Neural cell (in vitro differentiated cells): ENCODE data around the gene LARGE1.

Experiments
- EP300 ChIP-seq: fragments of 450-650 bp; conservative IDR thresholded peaks from 2 replicates; pipeline ENCODE4 v1.6.1; 2014; ENCODE audit warnings: antibody characterized with exemption, mild to moderate bottlenecking, moderate library complexity; ENCODE audit not compliant: poor library complexity, severe bottlenecking
- EZH2 ChIP-seq: fragments of 200-600, 300-800 bp; shearing (Covaris generic), sonication (generic); IDR thresholded peaks from 2 replicates; pipeline ENCODE4 v1.6.1; 2014; ENCODE audit warnings: antibody characterized with exemption, low read length, borderline replicate concordance, mild to moderate bottlenecking; ENCODE audit not compliant: insufficient read depth, poor library complexity, severe bottlenecking
- POLR2AphosphoS5 ChIP-seq: IDR thresholded peaks from 2 replicates; pipeline ENCODE4 v1.6.1; 2012
- RAD21 ChIP-seq: fragments of 450-650 bp; conservative IDR thresholded peaks from 2 replicates; pipeline ENCODE4 v1.6.1; 2014; ENCODE audit warnings: antibody characterized with exemption, mild to moderate bottlenecking, moderate library complexity
- REST ChIP-seq: IDR thresholded peaks from 2 replicates; pipeline ENCODE4 v1.6.1; 2012; ENCODE audit warnings: borderline replicate concordance
- SMC3 ChIP-seq: fragments of 450-650 bp; conservative IDR thresholded peaks from 2 replicates; pipeline ENCODE4 v1.6.1; 2014; ENCODE audit warnings: antibody characterized with exemption, mild to moderate bottlenecking, moderate library complexity; ENCODE audit not compliant: poor library complexity
- TAF1 ChIP-seq: IDR thresholded peaks from 2 replicates; pipeline ENCODE4 v1.6.1; 2012; ENCODE audit warnings: low read depth
- TF ChIP-seq, protein P1 (sequence below): fragments of 450-650 bp; IDR thresholded peaks from 2 replicates; pipeline ENCODE4 v1.5.1; 2014; ENCODE audit warnings: antibody characterized with exemption, mild to moderate bottlenecking, moderate library complexity; ENCODE audit not compliant: poor library complexity, severe bottlenecking

- TF ChIP-seq, protein P1, sequence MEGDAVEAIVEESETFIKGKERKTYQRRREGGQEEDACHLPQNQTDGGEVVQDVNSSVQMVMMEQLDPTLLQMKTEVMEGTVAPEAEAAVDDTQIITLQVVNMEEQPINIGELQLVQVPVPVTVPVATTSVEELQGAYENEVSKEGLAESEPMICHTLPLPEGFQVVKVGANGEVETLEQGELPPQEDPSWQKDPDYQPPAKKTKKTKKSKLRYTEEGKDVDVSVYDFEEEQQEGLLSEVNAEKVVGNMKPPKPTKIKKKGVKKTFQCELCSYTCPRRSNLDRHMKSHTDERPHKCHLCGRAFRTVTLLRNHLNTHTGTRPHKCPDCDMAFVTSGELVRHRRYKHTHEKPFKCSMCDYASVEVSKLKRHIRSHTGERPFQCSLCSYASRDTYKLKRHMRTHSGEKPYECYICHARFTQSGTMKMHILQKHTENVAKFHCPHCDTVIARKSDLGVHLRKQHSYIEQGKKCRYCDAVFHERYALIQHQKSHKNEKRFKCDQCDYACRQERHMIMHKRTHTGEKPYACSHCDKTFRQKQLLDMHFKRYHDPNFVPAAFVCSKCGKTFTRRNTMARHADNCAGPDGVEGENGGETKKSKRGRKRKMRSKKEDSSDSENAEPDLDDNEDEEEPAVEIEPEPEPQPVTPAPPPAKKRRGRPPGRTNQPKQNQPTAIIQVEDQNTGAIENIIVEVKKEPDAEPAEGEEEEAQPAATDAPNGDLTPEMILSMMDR, result no peak
- TF ChIP-seq POLR2AphosphoS5 (no peak), EP300 (no peak), REST (no peak), EZH2 (no peak), SMC3 (no peak), TAF1 (no peak), RAD21 (no peak)
These were observed 409.8 kb downstream of the LARGE1 start for GRCh38 chr22:33510429-33510904.
